Body of pancreas (tissue), 4 donors: Measurements from ENCODE around the gene RIMKLB.

Experiments used
- CTCF ChIP-seq, 7 experiments: fragments of 450-650 bp in 4 of 7; fragments of 200-600 bp in 3 of 7; sonication (generic) in 3 of 7; IDR thresholded peaks; one replicate each; pipeline ENCODE4 v1.5.1; 2016 to 2019; ENCODE audit warnings: antibody characterized with exemption in 7 of 7
- POLR2A ChIP-seq, 3 donors: fragments of 450-650 bp; IDR thresholded peaks; one replicate each; pipeline ENCODE4 v1.6.1; 2016; ENCODE audit warnings: antibody characterized with exemption in 3 of 3, mild to moderate bottlenecking in 2 of 3

- TF ChIP-seq CTCF (IDR thresholded peaks at IDR 0.05) = no peak
- no peak for TF ChIP-seq POLR2A (IDR thresholded peaks at IDR 0.05)
Measured at GRCh38 chr12:8813572-8814357, 116.0 kb downstream of the RIMKLB start.
